ENCODE data around the gene MND1. TPM values are rescaled to one million over a fixed set of nuclear protein-coding genes. Genes with fewer than 3 reads are reported as not detected.

MND1 gene
- total and polyA plus RNA-seq, 2 of the 8 experiments (the other 6 are each of a cell fraction or from before 2014, with no cell fraction given) = 4.4 to 26.2 TPM

DNA sequence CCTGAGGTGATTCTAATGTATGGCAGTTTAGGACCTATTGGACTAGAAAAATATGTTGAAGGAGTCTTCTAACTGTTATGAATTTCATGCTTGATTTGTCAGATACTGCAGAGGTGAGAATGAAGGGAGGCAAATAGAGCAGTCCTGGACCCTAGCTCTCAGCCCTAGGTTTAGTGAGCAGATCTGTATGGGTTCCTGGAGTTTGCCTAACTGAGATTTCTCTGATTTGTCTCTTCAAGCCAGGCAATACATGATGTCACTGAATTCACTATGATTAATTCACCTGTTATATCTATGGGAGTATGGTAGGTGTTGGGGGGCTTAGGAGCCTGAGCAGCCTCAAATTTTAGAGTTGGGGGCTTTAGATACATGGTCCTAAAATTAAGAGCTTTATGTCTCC lies 2.6 kb downstream of the MND1 start:
- POLR2A ChIA-PET (ENCODE audit: partially characterized antibody) = interaction anchor here (1.1 to 2.4 kb wide), 2 partner anchors 119 to 176 kb away, joined by 3 to 15 read pairs; partner anchors contain the start of gene TMEM131L
- Histone ChIP-seq H3K36me3 (ENCODE audit: control insufficient read depth in 2 of 4, insufficient read depth in 4 of 4, low read length in 3 of 4) (peaks cover 0 to 8% (median 2%) of the 10 kb centered on the region in 4 experiments; a peak in 4 of 8 replicates), H4K91ac (replicated peaks; ENCODE audit: insufficient read length, low read length) (no peak overlapping the region), H3K9me3 (ENCODE audit: insufficient read depth in 2 of 2, low read depth in 1 of 2, low read length in 1 of 2) (no peaks in the 10 kb centered on the region), H2AFZ (ENCODE audit: low read length) (no peak overlapping the region), H3K4me3 (ENCODE audit: extremely low read depth in 1 of 4, insufficient read depth in 2 of 4, low read depth in 3 of 4, low read length in 4 of 4) (no peak overlapping the region), H3K18ac (ENCODE audit: extremely low read depth, low read length) (no peak overlapping the region), H3K56ac (replicated peaks; ENCODE audit: insufficient read length, low read depth, low read length) (no peak overlapping the region), H3K79me2 (ENCODE audit: control insufficient read depth in 1 of 2, insufficient read depth in 2 of 2, low read length in 2 of 2) (peaks cover 3 to 42% of the 10 kb centered on the region in 2 experiments; a peak in 3 of 4 replicates), H3K23me2 (ENCODE audit: low read depth, low read length) (peaks cover 6% of the 10 kb centered on the region), H4K20me1 (replicated peaks in 1 of 2; ENCODE audit: control insufficient read depth in 1 of 2, insufficient read depth in 2 of 2, low read length in 2 of 2) (peaks cover 1 to 3% of the 10 kb centered on the region in 2 experiments), H3K4me1 (replicated peaks in 1 of 4; ENCODE audit: control insufficient read depth in 3 of 4, insufficient read depth in 4 of 4, low read length in 3 of 4) (peaks cover 0 to 3% (median 2%) of the 10 kb centered on the region in 4 experiments; a peak in 3 of 7 replicates), H2BK15ac (ENCODE audit: low read length) (no peak overlapping the region), H3K27me3 (replicated peaks in 1 of 4; ENCODE audit: control insufficient read depth in 3 of 4, extremely low read depth in 1 of 4, insufficient read depth in 3 of 4, low read length in 3 of 4) (no peaks in the 10 kb centered on the region), H3K23ac (ENCODE audit: insufficient read length) (no peak overlapping the region), H3K4ac (replicated peaks; ENCODE audit: insufficient read length, low read depth, low read length) (no peak overlapping the region), H4K5ac (ENCODE audit: insufficient read length, low read depth, low read length) (no peak overlapping the region), H3K4me2 (ENCODE audit: insufficient read depth in 1 of 2, low read depth in 2 of 2, low read length in 2 of 2) (0 out of 4 replicates have a peak overlapping the region, but pooled peaks of 1 of the 2 experiments have one; percentile 93), H2BK12ac (ENCODE audit: low read depth, low read length) (no peak overlapping the region), H3K14ac (ENCODE audit: insufficient read length) (no peak overlapping the region), H2BK5ac (ENCODE audit: low read depth, low read length) (no peak overlapping the region), H2BK20ac (ENCODE audit: low read length) (no peak overlapping the region), H3K9ac (replicated peaks in 1 of 4; ENCODE audit: extremely low read depth in 1 of 4, low read depth in 3 of 4, low read length in 3 of 4) (no peak overlapping the region), H2BK120ac (replicated peaks; ENCODE audit: low read depth, low read length) (no peak overlapping the region), H3K27ac (ENCODE audit: low read depth, low read length) (no peak overlapping the region), H4K8ac (ENCODE audit: extremely low read depth, insufficient read depth, low read length) (no peak overlapping the region), H2AK5ac (ENCODE audit: low read depth, low read length) (no peak overlapping the region), H3K79me1 (ENCODE audit: low read depth, low read length) (peaks cover 7% of the 10 kb centered on the region; the same call in 1 of the 2 replicates)
- DNase-seq (ENCODE audit: low read depth in 1 of 2, low spot score in 2 of 2) (no peak), FAIRE-seq (no peak)
- CTCF ChIA-PET (ENCODE audit: partially characterized antibody) = interaction anchor here (0.9 to 2.2 kb wide), 12 partner anchors 12 to 402 kb away, joined by 3 to 13 read pairs (median 4); no protein-coding TSS in a partner anchor
- TF ChIP-seq KDM5A (IDR thresholded peaks at IDR 0.05; ENCODE audit: low read length) = no peak
- no peak for TF ChIP-seq CEBPB (IDR thresholded peaks at IDR 0.05; ENCODE audit: low read depth, low read length)
- TF ChIP-seq, protein P1, sequence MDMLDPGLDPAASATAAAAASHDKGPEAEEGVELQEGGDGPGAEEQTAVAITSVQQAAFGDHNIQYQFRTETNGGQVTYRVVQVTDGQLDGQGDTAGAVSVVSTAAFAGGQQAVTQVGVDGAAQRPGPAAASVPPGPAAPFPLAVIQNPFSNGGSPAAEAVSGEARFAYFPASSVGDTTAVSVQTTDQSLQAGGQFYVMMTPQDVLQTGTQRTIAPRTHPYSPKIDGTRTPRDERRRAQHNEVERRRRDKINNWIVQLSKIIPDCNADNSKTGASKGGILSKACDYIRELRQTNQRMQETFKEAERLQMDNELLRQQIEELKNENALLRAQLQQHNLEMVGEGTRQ (IDR thresholded peaks at IDR 0.05; ENCODE audit: low read length) = no peak
- no peak for TF ChIP-seq HDAC6 (IDR thresholded peaks at IDR 0.05; ENCODE audit: low read depth, low read length)
- no peak for TF ChIP-seq SIRT6 (IDR thresholded peaks at IDR 0.05; ENCODE audit: low read length)
- no peak for TF ChIP-seq EGR1 (IDR thresholded peaks at IDR 0.05; ENCODE audit: borderline replicate concordance, low read depth, low read length)
- TF ChIP-seq SIX5 (IDR thresholded peaks at IDR 0.05; ENCODE audit: low read depth, low read length) = no peak
- no peak for TF ChIP-seq RBBP5 (IDR thresholded peaks at IDR 0.05; ENCODE audit: borderline replicate concordance, low read depth, low read length)
- no peak for TF ChIP-seq MAFK (IDR thresholded peaks at IDR 0.05; ENCODE audit: low read depth, low read length)
- no peak for TF ChIP-seq CHD1 (IDR thresholded peaks at IDR 0.05; ENCODE audit: low read depth, low read length)
- no peak for TF ChIP-seq BCL11A (IDR thresholded peaks at IDR 0.05; ENCODE audit: low read depth in 2 of 2, low read length in 2 of 2)
- TF ChIP-seq, protein P2, sequence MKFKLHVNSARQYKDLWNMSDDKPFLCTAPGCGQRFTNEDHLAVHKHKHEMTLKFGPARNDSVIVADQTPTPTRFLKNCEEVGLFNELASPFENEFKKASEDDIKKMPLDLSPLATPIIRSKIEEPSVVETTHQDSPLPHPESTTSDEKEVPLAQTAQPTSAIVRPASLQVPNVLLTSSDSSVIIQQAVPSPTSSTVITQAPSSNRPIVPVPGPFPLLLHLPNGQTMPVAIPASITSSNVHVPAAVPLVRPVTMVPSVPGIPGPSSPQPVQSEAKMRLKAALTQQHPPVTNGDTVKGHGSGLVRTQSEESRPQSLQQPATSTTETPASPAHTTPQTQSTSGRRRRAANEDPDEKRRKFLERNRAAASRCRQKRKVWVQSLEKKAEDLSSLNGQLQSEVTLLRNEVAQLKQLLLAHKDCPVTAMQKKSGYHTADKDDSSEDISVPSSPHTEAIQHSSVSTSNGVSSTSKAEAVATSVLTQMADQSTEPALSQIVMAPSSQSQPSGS (IDR thresholded peaks at IDR 0.05; ENCODE audit: low read length) = no peak
- no peak for TF ChIP-seq KDM4A (IDR thresholded peaks at IDR 0.05; ENCODE audit: low read depth, low read length, severe bottlenecking)

All from H1 (cell line).